Measurements from ENCODE around the gene RAB35.

DNA sequence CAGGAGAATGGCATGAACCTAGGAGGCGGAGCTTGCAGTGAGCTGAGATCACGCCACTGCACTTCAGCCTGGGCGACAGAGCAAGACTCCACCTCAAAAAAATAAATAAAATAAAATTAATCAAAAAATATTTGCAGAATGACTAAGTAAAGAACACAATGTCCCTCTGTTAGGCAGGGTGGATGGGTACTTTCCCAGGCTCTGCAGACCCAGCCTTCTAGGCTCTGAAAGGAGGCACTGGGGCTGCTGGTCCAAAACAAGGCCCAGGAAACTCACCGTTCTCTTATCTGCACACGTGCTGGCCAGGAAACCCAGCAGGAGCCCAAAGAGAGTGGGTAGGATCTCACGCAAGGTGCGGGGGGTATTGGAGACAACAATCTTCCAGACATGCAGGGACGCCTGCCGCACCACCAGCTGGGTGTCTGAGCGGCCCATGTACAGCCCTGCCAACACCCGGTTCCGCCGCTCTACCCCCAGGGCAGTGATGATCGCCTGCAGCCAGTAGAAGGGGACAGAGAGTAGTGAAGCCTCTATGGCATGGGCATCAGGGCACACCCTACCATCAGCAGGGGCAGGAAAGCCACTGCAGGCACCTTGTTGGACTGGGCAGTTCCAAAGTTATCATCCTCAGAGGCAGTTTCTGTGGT is 25.8 kb upstream of the RAB35 start:
- TF ChIP-seq CTCF (conservative IDR thresholded peaks at IDR 0.05; ENCODE audit: low read depth, low read length) (no peak), EZH2 (IDR thresholded peaks at IDR 0.05; ENCODE audit: borderline replicate concordance, low read depth, low read length, poor library complexity, severe bottlenecking) (no peak)

All from A673 (cell line).